ENCODE data around the gene DEUP1.
"Not testable (repeated sequence)": the region's sequence is repeated elsewhere in the genome, so short reads cannot be mapped to it uniquely, and the experiment has no call there.

DEUP1 gene

GRCh38 chr11:93289782-93290463, 40.6 kb upstream of the DEUP1 start:
- Histone ChIP-seq H3K27me3 (ENCODE audit: insufficient read depth, low read depth, severe bottlenecking) (no peaks in the 10 kb centered on the region), H3K27ac (peak overlapping the region; percentile 35), H3K4me3 (ENCODE audit: low read depth, low read length) (no peak overlapping the region), H3K9me3 (ENCODE audit: severe bottlenecking) (no peaks in the 10 kb centered on the region), H3K36me3 (no peaks in the 10 kb centered on the region)
- TF ChIP-seq, protein P1, sequence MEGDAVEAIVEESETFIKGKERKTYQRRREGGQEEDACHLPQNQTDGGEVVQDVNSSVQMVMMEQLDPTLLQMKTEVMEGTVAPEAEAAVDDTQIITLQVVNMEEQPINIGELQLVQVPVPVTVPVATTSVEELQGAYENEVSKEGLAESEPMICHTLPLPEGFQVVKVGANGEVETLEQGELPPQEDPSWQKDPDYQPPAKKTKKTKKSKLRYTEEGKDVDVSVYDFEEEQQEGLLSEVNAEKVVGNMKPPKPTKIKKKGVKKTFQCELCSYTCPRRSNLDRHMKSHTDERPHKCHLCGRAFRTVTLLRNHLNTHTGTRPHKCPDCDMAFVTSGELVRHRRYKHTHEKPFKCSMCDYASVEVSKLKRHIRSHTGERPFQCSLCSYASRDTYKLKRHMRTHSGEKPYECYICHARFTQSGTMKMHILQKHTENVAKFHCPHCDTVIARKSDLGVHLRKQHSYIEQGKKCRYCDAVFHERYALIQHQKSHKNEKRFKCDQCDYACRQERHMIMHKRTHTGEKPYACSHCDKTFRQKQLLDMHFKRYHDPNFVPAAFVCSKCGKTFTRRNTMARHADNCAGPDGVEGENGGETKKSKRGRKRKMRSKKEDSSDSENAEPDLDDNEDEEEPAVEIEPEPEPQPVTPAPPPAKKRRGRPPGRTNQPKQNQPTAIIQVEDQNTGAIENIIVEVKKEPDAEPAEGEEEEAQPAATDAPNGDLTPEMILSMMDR (IDR thresholded peaks at IDR 0.05; ENCODE audit: low read depth, low read length), result no peak
- DNase-seq, result peak; percentile 50

DNA sequence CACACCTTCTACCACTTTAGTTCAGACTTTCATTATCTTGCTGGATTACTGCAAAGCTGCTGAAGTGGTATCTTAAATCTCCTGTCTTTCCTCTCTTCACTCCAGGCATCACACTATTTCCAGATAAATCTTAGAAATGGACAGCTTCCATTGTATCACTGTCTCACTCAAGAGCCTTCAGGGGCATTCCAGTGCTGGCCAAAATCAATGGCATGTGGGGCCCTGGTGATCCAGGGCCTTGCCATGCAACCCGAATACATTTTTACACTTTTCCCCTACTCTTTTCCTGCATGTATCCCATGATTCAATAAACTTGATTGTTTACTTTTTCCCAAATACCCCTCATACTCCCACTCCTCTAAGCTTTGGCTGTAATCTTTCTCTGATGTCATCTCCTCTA, 39.4 kb upstream of the DEUP1 start:
- no peak for DNase-seq
- no peaks in the 10 kb centered on the region for H3K27me3 ChIP-seq (ENCODE audit: insufficient read depth, low read depth, severe bottlenecking)

DNA sequence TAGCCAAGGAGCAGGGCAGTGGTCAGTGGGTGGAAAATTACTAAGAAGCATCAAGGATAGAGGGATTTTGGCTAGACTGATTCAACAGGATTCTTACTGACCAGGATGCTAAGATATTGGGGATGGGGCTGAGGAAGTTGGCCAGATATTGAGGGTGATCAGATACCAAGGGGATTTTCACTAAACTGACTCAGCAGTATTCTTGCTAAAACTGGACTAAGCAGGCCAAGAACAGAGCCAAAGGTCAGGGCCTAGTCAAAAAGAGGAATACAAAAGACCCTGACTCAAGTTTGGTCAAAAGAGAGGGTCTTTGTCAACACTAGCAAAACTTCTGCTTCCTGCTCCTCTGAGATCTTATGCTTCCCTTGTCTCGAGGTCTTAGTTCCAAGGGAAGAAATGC, 38.6 kb upstream of the DEUP1 start:
- Histone ChIP-seq H3K4me3 (ENCODE audit: low read depth, low read length) (no peak overlapping the region), H3K36me3 (no peaks in the 10 kb centered on the region), H3K27ac (peak overlapping the region; percentile 10; the same call in 1 of the 2 replicates), H3K9me3 (ENCODE audit: severe bottlenecking) (no peaks in the 10 kb centered on the region), H3K27me3 (ENCODE audit: insufficient read depth, low read depth, severe bottlenecking) (no peaks in the 10 kb centered on the region)
- no peak for DNase-seq
- TF ChIP-seq, protein P1 (IDR thresholded peaks at IDR 0.05; ENCODE audit: low read depth, low read length), result no peak

More for the DNA sequence above, 39.4 kb upstream of the DEUP1 start:
- H3K27ac ChIP-seq, result peak overlapping the region; percentile 10; the same call in 1 of the 2 replicates
- H3K9me3 ChIP-seq (ENCODE audit: severe bottlenecking), result no peaks in the 10 kb centered on the region
- no peak overlapping the region for H3K4me3 ChIP-seq (ENCODE audit: low read depth, low read length)
- TF ChIP-seq, protein P1 (IDR thresholded peaks at IDR 0.05; ENCODE audit: low read depth, low read length), result no peak
- no peaks in the 10 kb centered on the region for H3K36me3 ChIP-seq

DNA sequence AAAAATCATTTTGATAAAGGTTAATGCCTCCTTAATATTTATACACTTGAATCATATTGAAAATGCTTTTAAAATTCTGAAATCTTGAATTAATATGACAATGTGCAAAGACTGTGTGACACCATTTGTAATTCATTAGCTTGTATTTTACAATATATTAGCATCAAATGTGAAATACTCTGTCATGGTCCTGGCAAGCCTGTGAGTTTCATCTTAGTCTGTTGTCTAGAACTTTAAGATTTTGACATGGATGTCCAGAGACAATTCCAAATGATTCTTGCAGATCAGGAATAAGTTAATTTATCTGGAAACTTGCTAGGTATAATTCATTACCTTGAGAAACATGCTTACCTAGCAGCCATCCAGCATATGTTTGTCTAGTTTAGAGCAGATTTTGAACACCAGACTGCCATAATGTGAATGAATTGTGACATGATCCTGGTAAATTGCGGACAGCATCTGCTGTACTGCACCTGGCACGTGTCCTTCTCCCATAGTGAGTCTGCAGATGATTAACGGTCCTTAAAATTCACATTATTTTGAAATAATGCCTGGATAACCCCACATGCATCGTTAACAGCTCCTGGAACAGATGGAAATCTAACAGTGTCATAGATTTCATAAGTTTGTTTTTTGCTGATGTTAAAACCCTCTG, 34.5 kb upstream of the DEUP1 start:
- Histone ChIP-seq H3K27me3 (ENCODE audit: insufficient read depth, low read depth, severe bottlenecking) (no peaks in the 10 kb centered on the region), H3K27ac (peak overlapping the region; percentile 28), H3K36me3 (no peaks in the 10 kb centered on the region), H3K4me3 (ENCODE audit: low read depth, low read length) (no peak overlapping the region), H3K9me3 (ENCODE audit: severe bottlenecking) (no peaks in the 10 kb centered on the region)
- DNase-seq, result peak; percentile 40
- TF ChIP-seq, protein P1 (IDR thresholded peaks at IDR 0.05; ENCODE audit: low read depth, low read length), result no peak

GRCh38 chr11:93303689-93304088, 26.9 kb upstream of the DEUP1 start:
- Histone ChIP-seq H3K4me3 (ENCODE audit: low read depth, low read length) (no peak overlapping the region), H3K36me3 (no peaks in the 10 kb centered on the region), H3K9me3 (ENCODE audit: severe bottlenecking) (no peaks in the 10 kb centered on the region), H3K27ac (no peak overlapping the region), H3K27me3 (ENCODE audit: insufficient read depth, low read depth, severe bottlenecking) (no peaks in the 10 kb centered on the region)
- TF ChIP-seq, protein P1 (IDR thresholded peaks at IDR 0.05; ENCODE audit: low read depth, low read length), result no peak
- DNase-seq, result no peak

GRCh38 chr11:93314399-93314798, 16.1 kb upstream of the DEUP1 start:
- not testable (repeated sequence) for H3K27me3 ChIP-seq (ENCODE audit: insufficient read depth, low read depth, severe bottlenecking); H3K36me3 ChIP-seq; H3K9me3 ChIP-seq (ENCODE audit: severe bottlenecking); H3K4me3 ChIP-seq (ENCODE audit: low read depth, low read length); DNase-seq; H3K27ac ChIP-seq
